Esophagus muscularis mucosa (tissue), 4 donors: ENCODE measurements around the gene RPL4. TPM values are rescaled to one million over a fixed set of nuclear protein-coding genes. Genes with fewer than 3 reads are reported as not detected.

Experiments
- DNase-seq: peaks from one replicate; pipeline ENCODE4 v3.0.0-alpha.2; 2017; ENCODE audit errors: extremely low spot score
- H3K27ac ChIP-seq, 4 donors: fragments of 200-600 bp; sonication (generic); replicated peaks in 1 of 4; 1 replicate in 3 of 4; 2 replicates in 1 of 4; pipeline ENCODE4 v1.5.1; 2016 to 2019; ENCODE audit warnings: mild to moderate bottlenecking in 1 of 4
- H3K27me3 ChIP-seq, 4 donors: fragments of 200-600 bp; sonication (generic); one replicate each; pipeline versions ENCODE4 v1.5.1 to v1.6.0; 2016 to 2019
- H3K36me3 ChIP-seq, 4 donors: fragments of 200-600 bp; sonication (generic); one replicate each; pipeline ENCODE4 v1.5.1; 2016 to 2019
- H3K4me1 ChIP-seq, 4 donors: fragments of 200-600 bp; sonication (generic); one replicate each; pipeline ENCODE4 v1.5.1; 2016 to 2019
- H3K4me3 ChIP-seq, 4 donors: fragments of 200-600 bp; sonication (generic); 1 replicate in 2 of 4; 2 replicates in 2 of 4; pipeline ENCODE4 v1.5.1; 2016 to 2019; ENCODE audit warnings: mild to moderate bottlenecking in 4 of 4, moderate library complexity in 1 of 4
- H3K9me3 ChIP-seq, 4 donors: fragments of 200-600 bp; sonication (generic); 1 replicate in 3 of 4; 2 replicates in 1 of 4; pipeline ENCODE4 v1.5.1; 2016 to 2019
- CTCF ChIP-seq, 3 experiments: fragments of 200-600 bp in 2 of 3; fragments of 450-650 bp in 1 of 3; sonication (generic) in 2 of 3; IDR thresholded peaks; one replicate each; pipeline ENCODE4 v1.5.1; 2017 to 2019; ENCODE audit warnings: antibody characterized with exemption in 3 of 3, mild to moderate bottlenecking in 2 of 3, moderate library complexity in 1 of 3
- EP300 ChIP-seq: sonication (generic); formaldehyde crosslinking; IDR thresholded peaks from one replicate; pipeline ENCODE4 v1.6.1; 2017; ENCODE audit warnings: antibody characterized with exemption
- POLR2A ChIP-seq: fragments of 450-650 bp; IDR thresholded peaks from one replicate; pipeline ENCODE4 v1.6.1; 2017; ENCODE audit warnings: antibody characterized with exemption, moderate library complexity, mild to moderate bottlenecking, low read depth
- POLR2AphosphoS5 ChIP-seq, 2 donors: sonication (generic); formaldehyde crosslinking; IDR thresholded peaks; one replicate each; pipeline ENCODE4 v1.6.1; 2017; ENCODE audit warnings: antibody characterized with exemption in 2 of 2
- WGBS: methylation state at CpG from one replicate; pipeline ENCODE4 v1.1.5; 2018; 5-methylcytosine and 5-hydroxymethylcytosine counted together
- intact Hi-C: fragments of 100-400 bp; cut with DNase I; formaldehyde crosslinking; loops from one replicate; pipeline ENCODE4 v1.15.1; 2023
- total RNA-seq, 4 donors: library from RNA; depleted of rRNA; stranded (reverse); fragments of >200 nt; gene quantifications; one replicate each; pipeline versions ENCODE4 v1.1.0 to v1.2.1, GENCODE V29; 2016

Gene RPL4
- total RNA-seq, 4 donors from 2014 or later, result 2,782 to 4,577 (median 3,551) TPM

DNA sequence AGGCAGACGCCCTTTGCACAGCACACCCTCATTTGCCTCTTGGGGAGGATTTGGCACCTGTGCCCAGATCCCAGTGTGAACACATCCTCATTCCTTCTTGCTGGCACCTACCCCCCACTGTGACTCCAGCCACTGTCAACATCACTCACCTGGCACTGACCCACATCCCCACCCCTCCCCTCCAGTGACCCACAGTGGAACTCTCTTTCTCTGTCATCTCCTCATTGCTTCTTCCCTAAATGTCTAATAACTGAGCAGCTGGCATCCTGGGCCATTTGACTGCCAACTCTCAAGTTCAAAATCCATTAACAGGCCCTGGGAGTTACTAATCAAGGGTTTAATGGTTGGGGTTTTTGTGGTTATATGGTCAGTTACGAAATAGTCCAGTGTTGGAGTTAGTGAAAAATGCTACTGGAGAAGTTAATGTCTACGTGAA is 21.5 kb downstream of the RPL4 start:
- Histone ChIP-seq H3K27me3 (no peaks in the 10 kb centered on the region), H3K4me3 (no peak overlapping the region), H3K4me1 (no peaks in the 10 kb centered on the region), H3K27ac (no peak overlapping the region), H3K9me3 (no peaks in the 10 kb centered on the region), H3K36me3 (peaks cover 12 to 64% (median 45%) of the 10 kb centered on the region in 4 donors)
- WGBS, result 89% methylated on average over 3 of the region's 3 CpGs
- DNase-seq, result no peak
- no peak for TF ChIP-seq POLR2A
- TF ChIP-seq CTCF (IDR thresholded peaks at IDR 0.05), result no peak
- no peak for TF ChIP-seq EP300
- no peak for TF ChIP-seq POLR2AphosphoS5 (IDR thresholded peaks at IDR 0.05)
- intact Hi-C loops, result no loop called here

GRCh38 chr15:66482539-66482938 is 22.1 kb downstream of the RPL4 start:
- 92% methylated on average over 9 of the region's 9 CpGs for WGBS

GRCh38 chr15:66481107-66481856 is 23.4 kb downstream of the RPL4 start:
- intact Hi-C loops, result no loop called here

More at GRCh38 chr15:66482539-66482938, 22.1 kb downstream of the RPL4 start:
- intact Hi-C loops, result no loop called here
- Histone ChIP-seq H3K9me3 (no peaks in the 10 kb centered on the region), H3K27ac (no peak overlapping the region), H3K4me1 (no peaks in the 10 kb centered on the region), H3K36me3 (peaks cover 12 to 57% (median 39%) of the 10 kb centered on the region in 4 donors), H3K27me3 (no peaks in the 10 kb centered on the region), H3K4me3 (no peak overlapping the region)
- TF ChIP-seq POLR2AphosphoS5 (IDR thresholded peaks at IDR 0.05) (no peak), POLR2A (no peak), CTCF (IDR thresholded peaks at IDR 0.05) (no peak), EP300 (no peak)
- no peak for DNase-seq

GRCh38 chr15:66480267-66480666 is 24.4 kb downstream of the RPL4 start:
- Histone ChIP-seq H3K9me3 (no peaks in the 10 kb centered on the region), H3K36me3 (peaks cover 12 to 35% (median 25%) of the 10 kb centered on the region in 4 donors), H3K4me3 (no peak overlapping the region), H3K4me1 (no peaks in the 10 kb centered on the region), H3K27me3 (no peaks in the 10 kb centered on the region), H3K27ac (no peak overlapping the region)
- TF ChIP-seq CTCF (IDR thresholded peaks at IDR 0.05) (no peak), POLR2AphosphoS5 (IDR thresholded peaks at IDR 0.05) (no peak), EP300 (no peak)
- WGBS, result 89% methylated on average over 6 of the region's 6 CpGs
- no peak for DNase-seq
- intact Hi-C loops, result no loop called here

More at GRCh38 chr15:66481107-66481856, 23.4 kb downstream of the RPL4 start:
- Histone ChIP-seq H3K36me3 (peaks cover 12 to 45% (median 29%) of the 10 kb centered on the region in 4 donors), H3K4me3 (no peak overlapping the region), H3K4me1 (no peaks in the 10 kb centered on the region), H3K9me3 (no peaks in the 10 kb centered on the region), H3K27me3 (no peaks in the 10 kb centered on the region), H3K27ac (no peak overlapping the region)
- no peak for DNase-seq
- WGBS, result 90% methylated on average over 10 of the region's 10 CpGs
- TF ChIP-seq EP300 (no peak), CTCF (IDR thresholded peaks at IDR 0.05) (no peak), POLR2AphosphoS5 (IDR thresholded peaks at IDR 0.05) (no peak), POLR2A (no peak)
